ENCODE measurements around the gene APOA5.
"Not testable (repeated sequence)": the region's sequence is repeated elsewhere in the genome, so short reads cannot be mapped to it uniquely, and the experiment has no call there.

The APOA5 gene

DNA sequence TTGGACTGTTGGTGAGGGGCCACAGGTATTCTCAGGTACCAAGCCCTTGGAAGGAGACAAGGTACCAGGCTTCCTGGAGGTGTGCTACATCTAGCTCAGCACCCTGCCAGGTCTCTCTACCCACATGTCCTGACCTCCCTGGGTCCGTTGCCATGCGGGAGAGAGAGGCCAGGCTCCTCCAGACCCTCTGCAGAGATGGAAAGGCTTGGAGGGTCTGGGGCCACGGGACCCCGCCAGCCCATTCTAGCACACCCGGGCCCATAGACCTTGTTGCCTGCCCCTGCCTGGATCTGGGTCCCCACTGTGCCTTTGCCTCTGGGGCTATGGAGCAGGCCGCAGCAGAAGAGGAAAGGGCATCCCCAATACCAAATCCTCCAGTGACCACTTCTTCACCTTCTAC, 35.8 kb upstream of the APOA5 start:
- no peak for DNase-seq (ENCODE audit: low read depth in 2 of 3, low spot score in 1 of 3)

DNA sequence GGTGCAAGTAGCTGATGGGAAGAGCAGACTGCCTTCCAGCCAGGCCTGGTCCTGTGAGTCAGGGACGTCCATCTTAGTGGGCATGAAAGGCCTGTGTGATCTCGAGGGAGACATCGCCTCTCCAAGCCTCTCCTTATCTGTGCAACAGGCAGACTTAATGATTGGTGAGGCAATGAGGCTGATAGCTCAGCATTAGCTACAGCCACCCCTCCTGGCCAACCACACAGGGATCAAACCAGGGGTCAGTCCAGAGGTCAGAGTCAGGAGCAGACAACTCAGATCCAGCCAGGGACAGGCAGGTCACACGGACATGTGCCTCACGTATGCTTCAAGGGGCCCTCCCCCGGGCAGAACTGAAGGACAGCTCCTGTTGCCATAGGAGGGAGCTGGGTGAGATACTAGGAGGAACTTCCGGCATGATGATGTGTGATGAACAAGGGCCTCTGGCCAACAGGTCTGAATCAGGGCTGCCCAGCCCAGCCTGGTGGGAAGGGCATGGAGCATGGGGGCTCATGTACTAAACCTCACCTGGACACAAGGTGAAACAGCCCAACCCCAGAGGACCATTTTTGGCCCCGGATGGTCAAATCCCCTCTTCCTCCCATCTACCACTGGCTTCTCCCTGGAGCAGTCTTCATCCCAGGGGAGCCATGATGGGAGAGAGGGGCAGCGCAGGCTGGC, 35.2 kb upstream of the APOA5 start:
- DNase-seq (ENCODE audit: low read depth in 2 of 3, low spot score in 1 of 3) = no peak

DNA sequence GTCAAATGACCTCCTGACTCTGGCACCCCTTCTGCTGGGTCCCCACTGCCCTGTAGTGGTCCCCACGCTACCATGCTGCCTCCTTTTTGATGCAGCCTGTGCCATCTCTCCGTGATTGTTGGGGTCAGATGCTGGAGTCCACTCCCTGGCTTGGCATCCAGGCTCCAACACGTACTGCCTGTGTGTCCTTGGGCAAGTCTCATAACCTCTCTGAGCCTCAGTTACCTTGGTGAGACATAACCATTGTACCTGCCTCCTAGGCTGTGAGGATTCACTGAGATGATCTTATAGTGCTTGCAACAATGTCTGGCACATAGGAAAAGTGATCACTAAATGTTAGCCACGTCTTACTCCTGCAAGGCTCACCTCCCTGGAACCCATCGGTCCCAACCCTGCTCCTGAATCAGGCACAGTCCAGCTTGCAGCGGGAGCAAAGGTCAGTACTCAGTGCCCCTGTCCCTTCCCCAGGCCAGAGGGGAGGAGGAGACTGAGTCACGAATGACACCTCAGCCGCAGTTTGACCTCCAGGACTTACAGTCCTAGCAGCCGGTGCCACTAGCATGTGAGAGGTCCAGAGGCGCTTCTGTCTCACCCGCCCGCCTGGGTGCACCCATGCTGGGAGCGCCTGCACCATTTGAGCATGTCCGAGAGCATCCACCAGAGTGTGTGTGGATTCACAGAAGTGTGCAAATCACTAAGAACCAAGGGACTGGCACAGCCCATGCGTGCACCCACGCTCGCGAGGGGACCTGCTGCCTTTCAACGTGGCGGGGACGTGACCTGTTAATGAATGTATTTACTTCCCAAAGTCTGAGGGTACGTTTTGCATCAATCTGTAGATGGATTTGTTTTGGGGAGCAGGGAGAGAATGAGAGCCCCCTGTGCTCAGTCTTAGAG, 34.4 kb upstream of the APOA5 start:
- no peak for DNase-seq (ENCODE audit: low read depth in 2 of 3, low spot score in 1 of 3)

DNA sequence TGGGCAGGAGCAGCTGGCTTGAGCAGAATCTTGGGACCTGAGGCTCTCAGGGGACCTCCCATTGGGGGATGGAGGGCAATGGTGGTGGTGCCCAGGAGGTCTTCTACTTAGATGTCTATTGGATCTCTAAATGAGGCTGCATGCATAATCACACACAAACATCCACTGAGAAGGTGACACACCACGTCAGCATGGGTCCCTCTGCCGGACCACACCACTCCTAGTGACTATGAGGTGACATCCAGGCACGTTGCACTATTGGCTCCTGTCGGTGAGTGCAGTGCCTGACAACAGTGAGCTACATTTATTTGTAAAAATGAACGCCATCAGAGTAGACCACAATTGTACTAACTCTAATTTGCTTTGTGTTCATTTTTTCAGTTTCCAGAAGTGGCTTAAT, 33.8 kb upstream of the APOA5 start:
- no peak for DNase-seq (ENCODE audit: low read depth in 2 of 3, low spot score in 1 of 3)

DNA sequence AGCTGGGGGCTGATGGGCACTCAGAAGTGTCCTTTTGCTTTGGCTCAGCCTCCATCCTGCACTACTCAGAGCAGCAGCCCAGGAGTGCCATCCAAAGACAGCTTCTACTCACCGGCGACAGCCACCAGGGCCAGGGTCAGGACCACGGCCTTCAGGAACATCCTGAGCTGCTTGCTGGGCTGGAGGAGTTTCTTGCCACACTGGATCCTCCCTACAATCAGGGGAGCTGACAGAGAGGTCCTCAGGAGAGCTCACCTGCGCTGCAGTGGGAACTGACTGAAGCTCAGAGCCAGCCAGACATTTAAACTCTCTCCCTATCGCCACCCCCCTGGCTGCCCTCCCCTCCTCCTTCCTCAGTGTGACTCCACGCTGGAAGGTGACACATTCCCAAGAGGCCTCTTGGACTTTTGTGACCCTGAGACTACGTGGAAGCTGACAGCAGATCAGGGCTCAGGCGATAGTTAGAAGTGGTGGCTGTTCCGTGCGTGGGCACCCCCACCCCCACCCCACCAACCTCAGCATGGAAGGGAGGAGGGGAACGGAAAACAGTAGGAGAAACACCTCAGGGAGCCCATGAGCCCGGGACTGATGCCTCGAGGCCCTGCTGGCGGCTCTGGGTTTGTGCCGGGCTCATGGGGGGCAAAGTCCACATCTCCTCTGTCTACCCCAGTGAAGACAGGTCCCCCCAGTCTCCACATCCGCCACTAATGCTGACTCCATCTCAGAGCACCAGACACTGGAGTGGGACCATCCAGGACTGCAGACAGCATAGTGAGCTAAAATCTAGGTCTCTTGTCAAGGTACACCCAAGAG, 31.6 kb upstream of the APOA5 start, which contains the start of gene APOA4:
Gene APOA4 (minus strand): TSS at position 274 of the 813 bp plus-strand sequence. CDS start 113 bp downstream, at position 161.
- DNase-seq (ENCODE audit: low read depth in 2 of 3, low spot score in 1 of 3) = no peak

DNA sequence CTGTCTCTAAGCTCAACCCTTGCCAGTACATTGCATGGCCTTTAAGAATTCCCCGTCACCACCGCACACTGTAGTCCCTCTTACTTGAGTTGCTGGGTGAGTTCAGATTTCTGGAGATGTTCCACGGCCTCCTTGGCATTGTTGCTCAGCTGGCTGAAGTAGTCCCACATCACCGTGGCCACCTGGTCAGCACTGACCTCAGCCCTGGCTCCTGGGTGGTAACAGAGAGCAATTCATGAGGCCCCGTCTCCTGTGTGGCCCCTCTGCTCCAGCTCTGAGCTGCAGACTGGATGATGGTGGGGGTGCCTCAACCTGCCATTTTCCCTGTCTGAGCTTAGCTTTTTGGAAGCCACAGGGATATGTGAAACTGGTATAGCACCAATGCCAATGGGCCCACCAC, 30.9 kb upstream of the APOA5 start:
- DNase-seq (ENCODE audit: low read depth in 2 of 3, low spot score in 1 of 3) = no peak

DNA sequence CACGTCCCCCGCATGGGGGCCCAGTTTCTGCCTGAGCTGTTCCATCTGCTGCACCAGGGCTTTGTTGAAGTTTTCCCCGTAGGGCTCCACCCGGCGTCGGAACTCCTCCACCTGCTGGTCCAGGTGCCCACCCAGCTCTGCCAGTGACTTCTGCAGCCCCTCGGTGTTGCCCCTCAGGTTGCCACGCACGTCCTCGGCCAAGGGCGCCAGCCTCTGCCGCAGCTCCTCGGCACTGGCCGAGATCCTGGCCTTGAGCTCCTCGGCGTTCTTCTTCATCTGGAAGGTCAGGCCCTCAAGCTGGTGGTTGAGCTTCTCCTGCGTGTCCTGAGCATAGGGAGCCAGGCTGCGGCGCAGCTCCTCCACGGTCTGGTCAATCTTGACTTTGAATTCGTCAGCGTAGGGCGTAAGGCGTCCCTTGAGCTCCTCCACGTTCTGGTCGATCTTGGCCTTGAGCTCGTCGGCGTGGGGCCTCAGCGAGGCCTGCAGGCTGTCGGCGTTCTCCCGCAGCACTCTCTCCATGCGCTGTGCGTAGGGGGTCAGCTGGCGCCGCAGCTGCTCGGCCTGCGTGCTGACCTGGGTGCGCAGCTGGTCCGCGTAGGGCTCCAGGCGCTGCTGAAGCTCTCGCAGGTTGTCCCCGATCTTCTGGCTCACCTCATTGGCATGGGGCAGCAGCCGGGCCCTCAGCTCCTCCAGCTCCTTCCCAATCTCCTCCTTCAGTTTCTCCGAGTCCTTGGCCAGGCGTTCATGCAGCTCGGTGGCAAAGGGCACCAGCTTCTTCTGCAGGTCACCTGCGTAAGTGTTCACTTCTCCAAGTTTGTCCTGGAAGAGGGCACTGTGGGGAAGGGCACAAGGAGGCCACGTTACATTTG, 29.6 kb upstream of the APOA5 start:
- no peak for DNase-seq (ENCODE audit: low read depth in 2 of 3, low spot score in 1 of 3)

DNA sequence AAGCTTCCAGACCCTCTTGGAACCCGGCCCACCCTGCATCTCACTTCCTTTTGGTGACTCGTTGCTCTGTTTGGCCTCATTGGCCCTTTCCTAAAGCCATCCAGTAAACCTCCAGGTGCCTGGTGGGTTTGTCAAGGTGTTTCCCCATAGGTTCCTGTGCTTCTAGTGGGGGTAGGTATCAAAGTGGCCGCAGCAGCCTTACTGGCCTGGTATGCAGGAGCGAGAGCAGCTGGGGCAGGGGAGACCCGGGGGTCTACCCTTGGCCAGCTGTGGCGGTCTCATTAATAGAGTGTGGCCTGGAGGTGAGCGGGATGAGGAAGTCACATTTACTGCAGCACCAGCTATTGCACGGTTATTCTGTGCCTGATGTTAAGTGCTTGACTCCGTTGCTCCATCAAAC, 27.4 kb upstream of the APOA5 start:
- no peak for DNase-seq (ENCODE audit: low read depth in 2 of 3, low spot score in 1 of 3)

DNA sequence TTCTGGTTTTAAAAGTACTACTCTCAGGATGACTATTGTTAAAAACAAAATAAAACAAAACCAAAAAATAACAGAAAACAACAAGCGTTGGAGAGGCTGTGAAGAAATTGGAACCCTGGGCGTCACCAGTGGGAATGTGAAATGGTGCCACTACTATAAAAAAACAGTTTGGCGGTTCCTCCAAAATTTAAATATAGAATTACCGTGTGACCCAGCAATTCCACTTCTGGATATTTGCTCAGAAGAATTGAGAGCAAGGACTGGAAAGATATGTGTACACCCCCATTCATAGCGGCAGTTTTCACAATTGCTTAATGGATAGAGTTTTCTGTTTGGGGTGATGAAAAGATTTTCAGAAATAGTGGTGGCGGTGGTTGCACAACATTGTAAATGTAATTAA, 22.8 kb upstream of the APOA5 start:
- DNase-seq (ENCODE audit: low read depth in 2 of 3, low spot score in 1 of 3) = no peak

DNA sequence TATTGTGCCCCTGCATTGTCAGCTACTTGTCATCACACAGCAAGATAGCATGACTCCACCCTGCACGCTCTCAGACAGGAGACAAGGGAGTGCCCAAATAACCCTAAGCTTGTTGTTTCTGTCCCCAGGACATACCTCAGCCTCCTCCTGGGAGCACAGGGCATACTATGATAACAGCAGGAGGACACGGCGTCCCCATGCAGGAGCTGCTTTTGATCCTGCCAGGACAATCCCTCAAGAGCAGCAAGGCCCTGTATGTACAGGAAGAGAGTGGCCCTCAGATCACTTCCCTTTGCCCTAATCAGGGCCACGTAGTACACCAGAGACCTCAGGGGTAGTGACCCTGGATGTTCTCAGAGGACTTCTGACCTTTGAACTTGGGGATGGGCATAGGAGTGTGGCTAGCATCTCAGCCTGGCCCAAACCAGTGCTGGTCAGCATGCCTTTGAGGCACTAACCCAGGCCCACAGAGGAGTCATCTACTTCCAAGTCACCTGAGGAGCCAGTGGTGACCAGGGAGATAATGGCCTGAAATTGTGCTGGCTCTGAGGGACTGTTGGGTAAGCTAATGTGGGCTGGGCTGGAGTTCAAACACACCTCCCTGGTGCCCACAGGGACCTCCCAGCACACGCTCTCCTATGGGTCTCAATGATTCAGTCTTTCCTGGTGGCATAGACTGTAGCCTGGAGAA, 22.2 kb upstream of the APOA5 start:
- DNase-seq (ENCODE audit: low read depth in 2 of 3, low spot score in 1 of 3) = no peak

DNA sequence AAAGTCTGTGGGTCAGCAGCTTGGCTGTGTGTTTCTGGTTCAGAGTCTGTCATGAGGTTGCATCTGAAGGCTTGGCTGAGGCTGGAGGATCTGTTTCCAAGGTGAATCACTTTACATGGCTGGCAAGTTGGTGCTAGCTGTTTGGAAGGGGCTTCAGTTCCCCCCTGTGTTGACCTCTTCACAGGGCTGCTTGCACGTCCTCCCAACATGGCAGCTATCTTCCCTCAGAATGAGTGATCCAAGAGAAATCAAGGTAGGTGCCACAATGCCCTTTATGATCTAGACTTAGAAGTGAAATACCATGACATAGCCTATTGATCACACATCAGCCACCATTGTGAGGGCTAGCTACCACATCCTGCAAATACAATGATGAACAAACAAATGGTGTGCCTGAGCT, 21.5 kb upstream of the APOA5 start:
- no peak for DNase-seq (ENCODE audit: low read depth in 2 of 3, low spot score in 1 of 3)

DNA sequence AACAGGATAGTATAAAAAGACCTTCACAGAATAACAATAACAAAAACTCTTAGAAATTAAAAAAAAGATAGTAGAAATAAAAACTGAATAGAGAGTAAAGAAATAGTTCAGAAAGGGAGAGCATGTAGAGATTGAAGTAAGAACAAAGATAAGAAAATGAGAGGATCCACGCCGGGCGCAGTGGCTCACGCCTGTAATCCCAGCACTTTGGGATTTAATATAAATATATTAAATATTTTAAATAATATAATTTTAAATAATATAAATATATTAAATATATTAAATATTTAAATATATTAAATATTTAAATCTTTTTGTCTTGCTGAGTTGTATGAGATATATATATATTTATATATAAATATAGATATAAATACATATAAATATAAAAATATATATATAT, 20.4 kb upstream of the APOA5 start:
- no peak for DNase-seq (ENCODE audit: low read depth in 2 of 3, low spot score in 1 of 3)

DNA sequence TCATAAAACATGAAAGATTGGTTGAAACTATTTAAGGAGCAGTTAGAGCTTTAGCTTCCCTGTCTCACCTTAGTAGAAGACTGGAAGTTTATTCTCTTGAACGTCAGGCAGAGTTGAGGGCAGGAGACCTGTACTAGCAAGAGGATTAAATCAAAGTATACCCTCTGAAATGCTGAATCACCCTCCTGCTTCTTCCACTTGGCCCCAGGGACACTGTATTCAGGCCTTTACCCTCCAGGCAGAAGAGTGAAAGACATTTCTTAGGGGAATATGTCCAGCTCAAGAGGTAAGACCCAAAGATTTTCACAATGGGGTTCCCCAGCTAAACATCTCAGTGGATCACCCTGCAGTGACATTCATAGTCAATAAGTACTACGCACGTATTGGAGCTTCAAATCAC, 19.5 kb upstream of the APOA5 start:
- no peak for DNase-seq (ENCODE audit: low read depth in 2 of 3, low spot score in 1 of 3)

DNA sequence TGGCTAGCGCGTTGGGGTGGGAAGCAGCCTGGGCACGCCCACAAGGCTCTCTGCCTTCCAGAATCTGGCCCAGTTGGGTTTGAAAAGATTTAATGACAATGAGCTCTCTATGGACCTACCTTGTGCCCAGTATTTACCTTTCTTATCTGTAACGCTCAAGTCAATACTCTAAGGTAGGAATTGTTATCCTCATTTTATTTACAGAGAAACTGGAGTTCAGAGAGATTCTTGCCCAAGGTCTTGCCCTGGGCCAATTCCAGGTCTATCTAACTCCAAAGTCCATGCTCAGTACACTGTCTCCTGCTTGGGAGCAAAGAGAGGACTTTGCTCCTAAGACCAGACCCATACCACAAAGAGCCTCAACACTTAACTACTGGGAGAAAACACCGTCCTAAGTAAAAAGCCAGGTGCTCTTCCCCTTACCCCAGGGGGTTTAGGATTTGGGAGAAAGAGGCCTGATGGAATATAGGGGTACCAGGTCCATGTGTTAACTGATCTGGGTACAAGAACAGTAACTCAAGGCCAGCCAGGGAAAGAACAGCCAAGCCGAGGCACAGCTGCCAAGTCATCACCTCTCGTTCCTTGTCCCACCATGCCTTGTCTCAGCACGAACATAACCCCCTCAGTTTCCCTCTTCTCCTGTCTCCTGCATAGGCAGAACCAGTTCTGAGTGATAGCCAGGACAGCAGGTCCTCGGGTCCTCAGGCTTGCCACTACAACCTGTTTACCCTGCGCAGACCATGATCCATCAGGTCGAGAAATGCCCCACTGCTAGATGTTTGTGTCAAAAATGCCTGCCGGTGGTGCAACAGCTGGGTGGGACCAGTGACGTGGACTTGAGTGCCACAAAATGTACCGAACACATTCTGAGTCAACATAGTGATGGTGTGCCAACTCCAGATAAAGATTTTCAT, 16.8 kb upstream of the APOA5 start:
- no peak for DNase-seq (ENCODE audit: low read depth in 2 of 3, low spot score in 1 of 3)

DNA sequence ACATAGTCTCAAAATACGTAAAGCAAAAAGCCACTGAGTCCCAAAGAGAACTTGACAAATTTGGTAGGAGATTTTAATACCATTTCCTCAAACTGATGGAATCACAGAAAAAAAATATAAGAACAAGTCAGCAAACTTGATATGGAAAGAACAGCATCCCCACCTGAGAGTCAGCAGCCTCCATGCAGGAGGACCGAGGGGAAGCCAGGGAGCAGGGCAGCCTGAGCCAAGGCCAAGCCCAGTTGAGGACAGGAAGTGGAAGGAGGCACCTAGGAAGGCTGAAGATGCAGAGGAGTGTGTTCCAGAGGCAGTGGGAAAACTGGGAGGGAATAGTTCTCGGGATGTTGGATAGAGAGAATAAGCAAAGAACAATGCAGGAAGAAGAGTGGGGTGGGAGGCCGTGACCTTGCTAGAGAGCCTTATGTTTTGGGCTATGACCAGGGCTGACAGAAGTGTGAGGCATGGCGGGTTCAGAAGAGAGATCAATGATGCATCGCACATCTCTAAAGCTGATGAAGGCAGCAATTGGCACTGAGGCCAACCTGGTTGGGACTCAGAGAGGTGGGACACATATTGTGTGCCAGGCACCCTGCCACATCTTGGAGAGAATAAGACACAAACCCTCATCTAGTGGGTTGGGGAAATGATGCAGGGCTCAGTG, 16.1 kb upstream of the APOA5 start:
- DNase-seq (ENCODE audit: low read depth in 2 of 3, low spot score in 1 of 3) = no peak

DNA sequence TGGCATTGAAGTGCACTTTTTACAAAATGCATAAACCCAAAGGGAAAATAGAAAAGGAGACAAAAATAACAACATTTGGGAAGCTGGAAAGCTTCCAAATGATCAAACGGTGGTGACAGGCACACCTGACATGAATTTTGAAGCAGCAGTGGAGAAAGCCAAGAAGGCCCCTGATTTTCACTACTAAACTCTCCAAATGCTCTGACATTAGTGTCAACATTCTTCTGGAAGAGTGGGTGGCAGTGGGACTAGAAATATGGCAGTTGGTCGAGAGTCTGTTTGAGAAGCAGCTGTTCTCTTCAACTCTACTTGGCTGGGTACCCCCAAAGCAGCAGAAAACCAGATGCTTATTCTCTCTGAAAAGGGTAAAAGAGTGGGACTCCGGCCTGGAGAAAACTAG, 12.3 kb upstream of the APOA5 start:
- DNase-seq (ENCODE audit: low read depth in 2 of 3, low spot score in 1 of 3) = no peak

DNA sequence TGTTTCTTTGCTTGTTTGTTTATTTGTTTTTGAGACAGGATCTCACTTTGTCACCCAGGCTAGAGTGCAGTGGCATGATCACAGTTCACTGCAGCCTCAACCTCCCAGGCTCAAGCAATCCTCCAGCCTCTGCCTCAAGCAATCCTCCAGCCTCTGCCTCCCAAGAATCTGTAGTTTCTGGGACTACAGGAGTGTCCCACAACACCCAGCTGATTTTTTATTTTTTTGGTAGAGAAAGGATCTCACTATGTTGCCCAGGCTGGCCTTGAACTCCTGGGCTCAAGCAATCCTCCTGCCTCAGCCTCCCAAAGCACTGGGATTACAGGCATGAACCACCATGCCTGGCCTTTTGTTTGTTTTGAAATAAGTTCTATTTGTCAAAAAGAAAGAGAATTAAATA, 10.0 kb upstream of the APOA5 start:
- not testable (repeated sequence) for DNase-seq (ENCODE audit: low read depth in 2 of 3, low spot score in 1 of 3)

DNA sequence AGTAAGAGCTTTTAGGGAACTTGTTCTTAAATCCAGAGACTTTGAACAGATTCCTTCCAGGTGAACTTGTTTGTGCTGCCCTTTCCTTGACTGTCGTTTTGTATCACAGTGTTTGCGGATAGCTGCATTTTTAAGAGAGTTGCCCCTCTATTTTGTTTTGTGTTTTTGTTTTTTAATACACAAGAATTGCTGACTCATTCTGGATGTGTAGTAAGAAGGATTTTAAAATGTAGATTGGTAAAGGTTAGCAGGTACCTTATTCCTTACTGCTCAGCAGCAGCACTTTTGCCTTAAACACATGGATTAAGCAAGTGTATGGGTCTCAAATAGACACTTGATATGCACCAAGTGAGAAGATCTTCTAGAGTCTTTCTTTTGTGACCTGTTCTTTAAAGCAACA, 8.9 kb upstream of the APOA5 start:
- no peak for DNase-seq (ENCODE audit: low read depth in 2 of 3, low spot score in 1 of 3)

DNA sequence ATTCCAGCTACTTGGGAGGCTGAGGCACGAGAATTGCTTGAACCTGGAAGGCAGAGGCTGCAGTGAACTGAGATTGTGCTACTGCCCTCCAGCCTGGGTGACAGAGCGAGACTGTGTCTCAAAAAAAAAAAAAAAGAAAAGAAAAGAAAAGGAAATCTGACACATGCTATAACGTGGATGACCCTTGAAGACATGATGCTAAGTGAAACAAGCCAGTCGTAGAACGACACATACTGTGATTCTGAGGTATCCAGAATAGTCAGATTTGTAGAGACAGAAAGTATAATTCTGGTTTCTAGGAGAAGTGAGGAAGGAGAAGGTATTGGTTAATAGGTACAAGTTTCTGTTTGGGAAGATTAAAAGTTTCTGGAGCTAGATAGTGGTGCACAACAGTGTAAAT, 6.7 kb upstream of the APOA5 start:
- DNase-seq (ENCODE audit: low read depth in 2 of 3, low spot score in 1 of 3) = no peak

Measured in stimulated activated CD4-positive, alpha-beta T cell treated with anti-CD3 and anti-CD28 coated beads, Interleukin-12 subunit alpha, Interleukin-12 subunit beta, amount 100 ng/mL, for 48 hours (primary cell).